GM19397 (cell line): ENCODE results near the gene SMC4.
"Not testable (repeated sequence)": the region's sequence is repeated elsewhere in the genome, so short reads cannot be mapped to it uniquely, and the experiment has no call there.

Experiments used
- ATAC-seq: cut with Tn5 transposase; IDR thresholded peaks from one replicate; pipeline ENCODE4 v1.9.1; 2021; ENCODE audit warnings: mild to moderate bottlenecking, moderate library complexity; ENCODE audit not compliant: unreplicated experiment

The SMC4 gene

GRCh38 chr3:160444411-160444810, 45.0 kb downstream of the SMC4 start:
- no peak for ATAC-seq

DNA sequence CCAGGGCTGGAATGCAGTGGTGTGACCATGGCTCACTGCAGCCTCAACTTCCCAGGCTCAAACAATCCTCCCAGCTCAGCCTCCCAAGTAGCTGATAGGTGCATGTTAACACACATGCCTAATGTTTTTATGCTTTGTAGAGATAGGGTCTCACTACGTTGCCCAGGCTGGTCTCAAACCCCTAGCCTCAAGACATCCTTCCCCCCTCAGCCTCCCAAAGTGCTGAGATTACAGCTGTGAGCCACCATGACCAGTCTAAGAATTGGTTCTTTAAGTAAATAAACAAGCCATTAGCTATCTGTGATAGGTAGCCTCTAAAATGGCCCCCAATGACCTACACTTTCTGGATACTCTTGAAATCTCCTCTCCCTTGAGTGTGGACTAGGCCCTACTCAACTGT, 46.4 kb downstream of the SMC4 start:
- ATAC-seq: no peak

DNA sequence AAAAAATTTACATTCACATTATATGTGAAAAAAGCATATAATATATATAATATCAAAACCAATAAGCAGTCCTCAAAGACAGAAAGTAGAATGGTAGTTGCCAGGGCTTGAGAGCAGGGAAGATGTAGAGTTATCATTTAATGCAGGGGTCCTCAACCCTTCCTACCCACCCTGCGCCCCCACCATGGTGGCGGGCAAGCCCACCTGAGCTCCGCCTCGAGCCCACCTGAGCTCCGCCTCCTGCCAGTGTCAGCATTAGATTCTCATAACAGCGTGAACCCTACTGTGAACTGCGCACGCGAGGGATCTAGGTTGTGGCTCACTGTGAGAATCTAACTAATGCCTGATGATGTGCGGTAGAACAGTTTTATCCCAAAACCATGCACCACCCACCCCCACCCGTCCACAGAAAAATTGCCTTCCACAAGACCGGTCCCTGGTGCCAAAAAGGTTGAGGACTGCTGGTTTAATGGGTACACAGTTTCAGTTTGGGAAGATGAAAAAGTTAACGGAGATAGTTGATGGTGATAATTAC, 47.1 kb downstream of the SMC4 start:
- ATAC-seq: no peak

- no peak for ATAC-seq
Observed at GRCh38 chr3:160447544-160447943, 48.1 kb downstream of the SMC4 start.

- ATAC-seq: peak; percentile 31
Observed at GRCh38 chr3:160448845-160449635, 49.6 kb downstream of the SMC4 start.

DNA sequence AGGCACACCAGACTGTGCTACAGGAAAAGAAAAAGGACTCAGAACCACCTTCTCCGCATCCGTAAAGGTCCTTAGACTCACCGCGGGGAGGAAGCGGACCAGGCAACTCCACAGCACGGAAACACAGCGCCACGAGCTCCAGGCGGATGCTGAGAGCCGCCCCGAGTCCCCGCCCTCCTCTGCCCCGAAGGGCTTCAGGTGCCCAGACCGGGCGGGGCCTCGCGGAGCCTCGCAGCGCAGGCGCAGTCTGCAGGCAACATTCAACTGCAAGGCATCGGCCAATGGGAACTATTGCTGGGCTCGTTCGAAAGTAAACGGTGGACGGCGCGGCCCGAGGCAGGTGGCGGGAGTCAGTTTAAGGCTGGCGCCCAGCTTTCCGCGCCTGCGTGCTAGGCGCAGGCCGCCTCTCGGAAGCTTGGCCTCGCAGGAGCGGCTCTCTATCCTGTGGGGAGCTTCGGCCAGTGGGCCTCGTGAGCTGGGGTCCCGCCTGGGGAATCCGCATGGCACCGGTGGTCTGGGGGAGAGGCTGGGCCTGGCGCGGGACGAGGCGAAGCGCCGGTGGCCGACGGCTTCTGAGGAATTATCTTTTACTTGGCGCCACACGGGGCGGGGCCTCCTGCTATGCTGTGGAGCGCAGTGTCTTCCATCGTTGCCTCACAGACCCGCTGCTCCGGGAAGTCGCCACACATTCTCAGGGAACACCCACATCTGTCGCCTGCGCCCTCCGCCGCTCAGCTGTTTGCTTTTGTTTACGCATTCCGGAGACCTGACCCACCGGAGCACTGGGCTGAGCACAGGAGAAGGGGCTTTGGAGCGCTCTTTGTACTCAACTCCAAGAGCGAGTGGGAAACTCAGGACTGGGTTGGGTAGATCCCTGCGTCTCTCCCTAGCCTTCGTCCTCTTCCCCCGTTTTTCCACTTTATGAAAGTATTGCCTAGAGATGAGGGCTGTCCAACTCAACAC, 50.5 kb downstream of the SMC4 start, which contains the start of gene TRIM59:
TSS of gene TRIM59 (minus strand) at position 151 of the 963 bp plus-strand sequence. CDS start 10,603 bp downstream, outside the sequence.
- peak; percentile 95 for ATAC-seq

DNA sequence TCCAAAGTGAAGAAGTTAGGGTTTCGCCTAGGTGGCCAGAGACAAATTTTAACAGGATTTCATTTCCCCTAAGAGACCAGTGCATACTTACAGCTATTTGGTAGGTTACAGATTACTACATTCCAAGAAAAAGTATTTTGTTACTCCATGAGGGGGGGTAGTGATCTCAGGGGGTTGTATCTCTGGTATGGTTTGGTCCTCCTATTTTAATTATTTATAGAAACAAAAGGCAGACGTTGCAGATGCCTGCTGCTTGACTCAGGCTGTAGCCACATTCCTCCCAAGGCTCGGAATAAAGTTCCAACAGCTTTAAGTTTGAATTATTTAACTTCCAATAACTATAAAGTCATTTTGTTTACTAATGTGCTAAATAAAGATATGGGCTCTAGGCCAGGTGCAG, 51.4 kb downstream of the SMC4 start:
- ATAC-seq: no peak

GRCh38 chr3:160451602-160452001, 52.2 kb downstream of the SMC4 start:
- no peak for ATAC-seq

DNA sequence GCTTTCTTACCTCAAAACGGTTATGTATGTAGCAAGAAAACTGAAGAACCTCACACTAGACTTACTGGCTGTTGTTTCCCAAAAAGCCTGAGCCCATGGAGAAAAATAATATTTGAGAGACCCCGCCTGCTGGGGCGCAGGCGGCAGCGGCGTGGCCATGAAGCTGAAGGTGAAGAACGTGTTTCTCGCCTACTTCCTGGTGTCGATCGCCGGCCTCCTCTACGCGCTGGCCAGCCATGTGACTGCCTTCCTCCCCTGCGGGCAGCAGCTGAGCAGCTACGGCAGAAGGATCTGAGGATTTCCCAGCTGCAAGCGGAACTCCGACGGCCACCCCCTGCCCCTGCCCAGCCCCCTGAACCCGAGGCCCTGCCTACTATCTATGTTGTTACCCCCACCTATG, 52.8 kb downstream of the SMC4 start:
- ATAC-seq: not testable (repeated sequence)

DNA sequence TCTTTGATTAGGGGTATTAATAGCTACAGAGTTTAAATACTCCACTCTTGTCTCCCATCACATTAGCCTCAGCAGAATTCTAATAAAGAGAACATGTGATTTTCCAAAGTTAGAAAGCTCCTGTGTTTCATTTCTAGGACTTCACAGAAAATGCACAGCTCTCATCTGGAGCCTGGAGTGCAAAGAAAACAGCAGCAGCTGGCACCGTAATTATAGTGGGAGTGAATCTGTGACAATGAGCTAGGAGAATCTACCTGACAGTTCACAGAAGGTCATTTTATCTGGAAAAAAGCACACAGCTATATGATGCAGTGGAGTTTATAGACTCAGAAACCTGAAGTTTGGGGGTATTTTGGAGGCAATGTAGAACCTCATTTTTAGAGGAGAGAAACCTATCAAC, 55.5 kb downstream of the SMC4 start:
- ATAC-seq: no peak

GRCh38 chr3:160455846-160456245, 56.4 kb downstream of the SMC4 start:
- ATAC-seq: no peak

GRCh38 chr3:160458151-160458550, 58.7 kb downstream of the SMC4 start:
- no peak for ATAC-seq

- no peak for ATAC-seq
Observed at GRCh38 chr3:160459450-160459970, 60.1 kb downstream of the SMC4 start.

GRCh38 chr3:160460033-160460432, 60.6 kb downstream of the SMC4 start:
- no peak for ATAC-seq

DNA sequence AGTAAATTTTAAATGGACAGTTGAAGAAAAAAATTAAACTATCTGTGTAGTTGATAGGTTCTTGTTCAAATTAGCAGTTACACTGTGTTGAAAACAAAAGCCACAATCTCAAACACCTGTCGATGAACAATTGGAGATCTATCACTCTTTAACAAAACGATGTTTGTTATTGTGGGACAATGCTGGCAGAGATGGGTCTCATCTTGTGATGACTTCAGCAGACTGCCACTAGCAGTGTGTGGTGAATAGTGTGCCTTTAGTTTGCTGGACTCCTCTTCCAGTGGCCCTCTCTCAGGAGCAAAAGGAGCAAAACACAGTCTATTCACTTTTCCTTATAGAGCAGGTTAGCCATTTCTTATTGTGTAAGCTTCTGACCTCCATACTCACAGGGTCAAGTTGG, 64.9 kb downstream of the SMC4 start:
- ATAC-seq: no peak

DNA sequence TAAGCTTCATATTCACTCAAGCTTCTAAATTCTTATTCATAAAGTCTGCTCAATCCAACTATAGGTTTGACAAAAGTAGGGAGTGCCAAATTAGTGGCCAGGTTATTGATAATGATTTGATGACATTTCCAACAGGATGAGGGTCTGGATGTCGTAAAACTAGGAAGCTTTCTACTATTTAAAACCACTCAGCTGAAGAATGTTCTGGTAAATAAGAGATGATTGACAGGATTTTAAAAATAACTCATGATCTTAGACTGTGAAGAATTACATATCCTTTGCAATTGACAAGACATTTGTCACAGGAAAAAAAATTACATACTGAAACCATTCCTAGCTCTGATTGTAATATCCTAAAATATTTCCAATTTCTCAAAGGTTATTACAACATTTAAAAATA, 65.5 kb downstream of the SMC4 start:
- no peak for ATAC-seq

GRCh38 chr3:160470181-160470580, 70.7 kb downstream of the SMC4 start:
- no peak for ATAC-seq

GRCh38 chr3:160471892-160472291, 72.4 kb downstream of the SMC4 start:
- ATAC-seq: no peak

DNA sequence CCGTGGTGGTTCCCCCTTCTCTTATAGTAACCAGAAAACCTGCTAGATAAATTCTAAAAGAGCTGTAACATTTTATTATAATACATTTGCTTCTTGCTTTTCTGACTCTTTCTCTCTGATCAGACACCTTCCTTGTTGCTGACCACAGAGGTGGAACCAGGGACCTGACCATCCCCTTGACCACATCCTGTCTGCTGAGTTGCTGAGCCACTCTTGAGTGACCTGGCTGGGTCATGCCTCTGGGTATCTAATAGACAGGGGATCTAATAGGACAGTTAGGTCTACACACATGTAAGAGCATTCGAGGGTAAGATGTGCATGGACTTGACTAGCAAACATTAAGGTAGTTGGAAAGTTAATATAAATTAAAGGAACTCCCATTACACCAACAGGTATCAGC, 72.9 kb downstream of the SMC4 start:
- peak; percentile 76 for ATAC-seq

DNA sequence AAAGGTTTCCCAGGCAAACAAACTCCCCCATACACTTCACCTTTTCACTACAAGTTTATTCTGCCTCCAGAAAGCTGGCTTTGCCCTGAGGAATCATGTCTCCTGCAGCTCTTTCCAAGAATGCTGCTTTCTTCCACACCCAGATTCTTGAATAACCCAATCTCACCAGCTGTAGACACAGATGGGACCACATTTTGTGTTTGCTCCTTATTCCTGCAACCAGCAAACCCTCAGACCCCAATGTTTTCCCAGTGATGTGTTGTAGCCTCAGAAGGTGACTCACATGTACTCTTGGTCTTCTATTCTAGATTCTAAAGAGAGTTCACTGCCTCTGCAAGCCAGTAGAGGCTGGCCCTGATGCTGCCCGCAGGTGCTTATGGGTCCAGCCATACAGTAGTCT, 73.8 kb downstream of the SMC4 start:
- ATAC-seq: no peak

DNA sequence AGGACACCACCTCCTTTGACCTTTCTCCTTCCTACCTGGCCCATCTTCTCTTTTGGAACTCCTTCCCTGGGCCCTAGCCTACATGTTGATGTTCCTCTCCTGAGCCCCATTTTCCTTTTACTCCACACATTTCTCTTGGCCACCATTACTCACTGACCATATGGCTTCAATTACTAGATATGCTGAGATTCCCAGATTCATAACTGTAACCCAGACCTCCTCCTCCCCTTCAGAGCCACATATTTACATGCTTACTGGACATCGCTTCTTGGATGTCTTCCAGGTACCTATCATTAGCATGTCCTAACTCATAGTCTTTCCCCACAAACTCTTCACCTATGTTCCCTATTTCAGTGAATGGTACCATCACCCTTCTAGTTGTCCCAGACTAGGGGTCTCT, 74.5 kb downstream of the SMC4 start:
- no peak for ATAC-seq
